ENCODE measurements around the gene LIN9. TPM values are rescaled to one million over a fixed set of nuclear protein-coding genes. Genes with fewer than 3 reads are reported as not detected.

The LIN9 gene
- total and polyA plus RNA-seq, 2 of the 8 experiments (the other 6 are each of a cell fraction or from before 2014, with no cell fraction given), result 5.6 to 12.6 TPM

GRCh38 chr1:226332947-226333346 is 24.0 kb upstream of the LIN9 start:
- Histone ChIP-seq H3K27ac (ENCODE audit: low read depth, low read length) (no peak overlapping the region), H3K9me3 (ENCODE audit: insufficient read depth in 2 of 2, low read depth in 1 of 2, low read length in 1 of 2) (no peaks in the 10 kb centered on the region), H3K56ac (replicated peaks; ENCODE audit: insufficient read length, low read depth, low read length) (no peak overlapping the region), H3K23me2 (ENCODE audit: low read depth, low read length) (no peaks in the 10 kb centered on the region), H2AFZ (ENCODE audit: low read length) (peak overlapping the region; percentile 79), H4K5ac (ENCODE audit: insufficient read length, low read depth, low read length) (no peak overlapping the region), H4K8ac (ENCODE audit: extremely low read depth, insufficient read depth, low read length) (no peak overlapping the region), H3K36me3 (ENCODE audit: control insufficient read depth in 2 of 4, insufficient read depth in 4 of 4, low read length in 3 of 4) (no peaks in the 10 kb centered on the region), H2BK12ac (ENCODE audit: low read depth, low read length) (no peak overlapping the region), H2BK120ac (replicated peaks; ENCODE audit: low read depth, low read length) (no peak overlapping the region), H3K4me2 (ENCODE audit: insufficient read depth in 1 of 2, low read depth in 2 of 2, low read length in 2 of 2) (peak overlapping the region in 1 of 2 experiments; percentile 61; a peak in 1 of 4 replicates), H3K4me1 (replicated peaks in 1 of 4; ENCODE audit: control insufficient read depth in 3 of 4, insufficient read depth in 4 of 4, low read length in 3 of 4) (peaks cover 0 to 3% (median 0%) of the 10 kb centered on the region in 4 experiments; a peak in 1 of 7 replicates), H3K79me2 (ENCODE audit: control insufficient read depth in 1 of 2, insufficient read depth in 2 of 2, low read length in 2 of 2) (no peaks in the 10 kb centered on the region), H3K9ac (replicated peaks in 1 of 4; ENCODE audit: extremely low read depth in 1 of 4, low read depth in 3 of 4, low read length in 3 of 4) (no peak overlapping the region), H2AK5ac (ENCODE audit: low read depth, low read length) (no peak overlapping the region), H3K14ac (ENCODE audit: insufficient read length) (no peak overlapping the region), H3K27me3 (replicated peaks in 1 of 4; ENCODE audit: control insufficient read depth in 3 of 4, extremely low read depth in 1 of 4, insufficient read depth in 3 of 4, low read length in 3 of 4) (no peaks in the 10 kb centered on the region), H4K20me1 (replicated peaks in 1 of 2; ENCODE audit: control insufficient read depth in 1 of 2, insufficient read depth in 2 of 2, low read length in 2 of 2) (no peaks in the 10 kb centered on the region), H3K4me3 (ENCODE audit: extremely low read depth in 1 of 4, insufficient read depth in 2 of 4, low read depth in 3 of 4, low read length in 4 of 4) (peak overlapping the region in 1 of 4 experiments; percentile 34; a peak in 1 of 8 replicates), H2BK15ac (ENCODE audit: low read length) (no peak overlapping the region), H3K18ac (ENCODE audit: extremely low read depth, low read length) (no peak overlapping the region), H3K79me1 (ENCODE audit: low read depth, low read length) (no peaks in the 10 kb centered on the region), H2BK5ac (ENCODE audit: low read depth, low read length) (no peak overlapping the region), H2BK20ac (ENCODE audit: low read length) (no peak overlapping the region), H3K4ac (replicated peaks; ENCODE audit: insufficient read length, low read depth, low read length) (no peak overlapping the region), H3K23ac (ENCODE audit: insufficient read length) (no peak overlapping the region), H4K91ac (replicated peaks; ENCODE audit: insufficient read length, low read length) (no peak overlapping the region)
- DNase-seq (ENCODE audit: low read depth in 1 of 2, low spot score in 2 of 2) (no peak), FAIRE-seq (no peak)
- POLR2A ChIA-PET (ENCODE audit: partially characterized antibody), result interaction anchor here (0.8 to 1.0 kb wide), 2 partner anchors 23 to 24 kb away, joined by 3 to 4 read pairs; partner anchors contain the start of gene LIN9
- TF ChIP-seq RAD21 (IDR thresholded peaks at IDR 0.05 in 1 of 2, conservative IDR thresholded peaks at IDR 0.05 in 1 of 2; ENCODE audit: low read depth in 2 of 2, low read length in 2 of 2) (no peak), FOSL1 (IDR thresholded peaks at IDR 0.05; ENCODE audit: insufficient read depth, low read depth, low read length) (no peak)
- CTCF ChIA-PET (ENCODE audit: partially characterized antibody), result interaction anchor here (0.7 to 3.3 kb wide), 31 partner anchors 9 to 495 kb away, joined by 3 to 22 read pairs (median 4); partner anchors contain the start of gene LIN9
- 90% methylated on average over 2 of the region's 2 CpGs; no CpG with 5 or more reads in 1 of the 2 experiments for WGBS, 2 experiments (ENCODE audit: extremely low coverage in 1 of 2, insufficient coverage in 1 of 2, insufficient read length in 1 of 2, insufficient replicate concordance in 2 of 2, low coverage in 1 of 2, low lambda C conversion rate in 2 of 2, missing lambda C conversion rate in 1 of 2)

Data from H1 (cell line).